OCI-LY3 (cell line): ENCODE data around the gene HMX1.

Experiments
- H2AFZ ChIP-seq: fragments of 200-600, 300-600 bp; shearing (Covaris generic); 2 replicates; pipeline ENCODE4 v1.6.0; 2014; ENCODE audit warnings: antibody characterized with exemption, low read depth, low read length
- H3K27ac ChIP-seq: fragments of 200-600, 300-600 bp; sonication (generic); 2 replicates; pipeline ENCODE4 v1.5.1; 2014; ENCODE audit warnings: mild to moderate bottlenecking, low read length, moderate library complexity, mixed read lengths
- H3K27me3 ChIP-seq: fragments of 200-600, 300-600 bp; sonication (generic); 2 replicates; pipeline ENCODE4 v1.6.1; 2014; ENCODE audit warnings: low read depth, low read length, mixed read lengths
- H3K36me3 ChIP-seq: fragments of 200-600, 300-600 bp; sonication (generic); replicated peaks from 2 replicates; pipeline ENCODE3; 2014; ENCODE audit warnings: low read depth, low read length, mixed read lengths
- H3K4me1 ChIP-seq: fragments of 300-600, 200-600 bp; sonication (generic); 2 replicates; pipeline ENCODE4 v1.6.1; 2014; ENCODE audit warnings: low read length, mixed read lengths
- H3K4me2 ChIP-seq: fragments of 200-600, 300-600 bp; sonication (generic); 2 replicates; pipeline ENCODE4 v1.6.1; 2014; ENCODE audit warnings: low read length, mixed read lengths
- H3K4me3 ChIP-seq: fragments of 300-600, 200-600 bp; sonication (generic); 2 replicates; pipeline ENCODE4 v1.5.1; 2014; ENCODE audit warnings: antibody characterized with exemption, mild to moderate bottlenecking, low read length, moderate library complexity
- H3K79me2 ChIP-seq: fragments of 300-600, 200-600 bp; shearing (Covaris generic); 2 replicates; pipeline ENCODE4 v1.6.1; 2014; ENCODE audit warnings: mild to moderate bottlenecking, low read length, mixed read lengths
- H3K9ac ChIP-seq: fragments of 300-600, 200-600 bp; shearing (Covaris generic); 2 replicates; pipeline ENCODE4 v1.6.0; 2014; ENCODE audit warnings: mild to moderate bottlenecking, low read length, moderate library complexity
- H3K9me3 ChIP-seq: fragments of 200-600, 300-600 bp; shearing (Covaris generic); 2 replicates; pipeline ENCODE4 v1.6.1; 2014; ENCODE audit warnings: low read length, mixed read lengths; ENCODE audit not compliant: insufficient read depth
- H4K20me1 ChIP-seq: fragments of 200-600, 300-600 bp; sonication (generic); 2 replicates; pipeline ENCODE4 v1.6.1; 2016; ENCODE audit warnings: low read length, mixed read lengths; ENCODE audit not compliant: insufficient read depth
- CTCF ChIP-seq: fragments of 200-600, 300-600 bp; sonication (generic); IDR thresholded peaks from 2 replicates; pipeline ENCODE4 v1.5.1; 2014; ENCODE audit warnings: antibody characterized with exemption, low read length, low read depth
- EZH2phosphoT487 ChIP-seq: fragments of 200-600 bp; shearing (Covaris generic); IDR thresholded peaks from 2 replicates; pipeline ENCODE4 v1.6.1; 2018; ENCODE audit warnings: antibody characterized with exemption, mixed run types, low read depth

The HMX1 gene

GRCh38 chr4:8862800-8863685, 8.6 kb downstream of the HMX1 start:
- Histone ChIP-seq H3K79me2 (no peaks in the 10 kb centered on the region), H3K36me3 (no peaks in the 10 kb centered on the region), H3K9ac (no peak overlapping the region), H3K4me3 (no peak overlapping the region), H4K20me1 (no peaks in the 10 kb centered on the region), H3K9me3 (no peaks in the 10 kb centered on the region), H3K27me3 (no peaks in the 10 kb centered on the region), H3K4me1 (peaks cover 5% of the 10 kb centered on the region; the same call in 1 of the 2 replicates), H2AFZ (no peak overlapping the region), H3K4me2 (no peak overlapping the region), H3K27ac (no peak overlapping the region)
- no peak for TF ChIP-seq EZH2phosphoT487
- no peak for TF ChIP-seq CTCF

DNA sequence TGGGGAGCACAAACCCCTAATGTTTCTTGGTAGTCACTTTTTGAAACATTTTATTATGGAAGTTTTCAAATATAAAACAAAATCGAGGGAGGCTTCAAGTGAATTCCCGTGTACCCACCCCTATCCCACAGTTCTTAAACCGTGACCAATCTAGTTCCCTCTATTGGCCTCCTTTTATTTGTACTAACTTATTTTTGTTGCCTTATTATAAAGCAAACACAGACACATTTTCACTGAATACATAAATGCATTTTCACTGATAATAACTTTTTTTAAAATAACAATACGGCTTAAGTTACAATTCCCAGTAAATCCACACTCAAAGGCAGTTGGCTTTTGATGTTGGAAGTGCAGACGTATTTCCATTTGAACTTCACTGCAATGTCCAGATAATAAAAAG, 9.3 kb downstream of the HMX1 start:
- Histone ChIP-seq H3K79me2 (no peaks in the 10 kb centered on the region), H3K27me3 (no peaks in the 10 kb centered on the region), H3K27ac (no peak overlapping the region), H3K9me3 (no peaks in the 10 kb centered on the region), H3K9ac (no peak overlapping the region), H3K4me1 (peaks cover 5% of the 10 kb centered on the region; the same call in 1 of the 2 replicates), H3K4me3 (no peak overlapping the region), H2AFZ (no peak overlapping the region), H3K4me2 (no peak overlapping the region), H3K36me3 (no peaks in the 10 kb centered on the region), H4K20me1 (no peaks in the 10 kb centered on the region)
- TF ChIP-seq EZH2phosphoT487: no peak
- no peak for TF ChIP-seq CTCF

DNA sequence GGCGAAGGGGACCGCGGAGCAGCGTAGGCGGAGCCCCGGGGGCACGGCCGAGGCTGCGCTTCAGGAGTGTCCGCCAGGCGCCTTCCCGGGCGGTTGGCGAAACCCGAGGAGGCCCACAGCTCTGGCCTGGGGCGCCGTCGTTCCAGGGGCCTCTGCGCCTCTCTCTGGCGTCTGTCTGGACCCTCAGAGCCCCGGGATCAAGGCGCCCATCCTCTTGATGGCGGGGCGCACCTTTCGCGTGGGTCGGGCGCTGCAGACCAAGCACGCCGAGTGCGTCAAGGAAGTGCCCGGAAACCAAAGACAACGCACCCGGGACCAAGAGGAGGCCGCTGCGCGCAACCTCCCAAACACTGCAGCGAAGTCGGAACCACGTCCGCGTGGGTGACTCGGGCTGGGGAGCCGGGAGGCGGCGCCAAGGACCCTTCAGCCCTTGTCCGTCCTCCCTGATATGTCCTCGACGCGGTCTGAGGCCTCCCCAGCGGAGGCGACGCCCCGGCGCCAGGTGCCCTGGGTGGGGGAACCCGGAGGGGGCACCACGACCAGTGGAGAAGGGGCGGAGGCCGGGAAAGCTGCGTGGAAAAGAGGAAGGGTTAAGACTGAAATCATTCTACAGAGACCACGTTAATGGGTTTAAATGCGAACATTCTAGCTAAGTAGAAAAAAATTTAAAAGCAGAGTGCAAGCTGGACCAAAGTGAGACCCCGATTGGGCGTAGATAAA, 9.9 kb downstream of the HMX1 start:
- H3K9me3 ChIP-seq: no peaks in the 10 kb centered on the region
- H3K79me2 ChIP-seq: no peaks in the 10 kb centered on the region
- H3K4me2 ChIP-seq: no peak overlapping the region
- no peak overlapping the region for H3K27ac ChIP-seq
- H2AFZ ChIP-seq: no peak overlapping the region
- H3K4me3 ChIP-seq: no peak overlapping the region
- H3K4me1 ChIP-seq: peaks cover 3% of the 10 kb centered on the region; the same call in 1 of the 2 replicates
- no peak overlapping the region for H3K9ac ChIP-seq
- TF ChIP-seq EZH2phosphoT487 (no peak), CTCF (no peak)
- H3K27me3 ChIP-seq: no peaks in the 10 kb centered on the region
- H3K36me3 ChIP-seq: no peaks in the 10 kb centered on the region
- H4K20me1 ChIP-seq: no peaks in the 10 kb centered on the region
